ENCODE results near the gene CHN1. TPM values are rescaled to one million over a fixed set of nuclear protein-coding genes. Genes with fewer than 3 reads are reported as not detected.

Gene CHN1
- total and polyA plus RNA-seq, 2 of the 8 experiments (the other 6 are each of a cell fraction or from before 2014, with no cell fraction given) = 54.0 to 65.7 TPM

- TF ChIP-seq KDM4A (IDR thresholded peaks at IDR 0.05; ENCODE audit: low read depth, low read length, severe bottlenecking) = no peak
- no peak for TF ChIP-seq KDM5A (IDR thresholded peaks at IDR 0.05; ENCODE audit: low read length)
Measured at GRCh38 chr2:174877751-174878150, 127.4 kb downstream of the CHN1 start (continued).

All from H1 (cell line).